IMR-90 (cell line): ENCODE data around the gene SNRNP200. TPM values are rescaled to one million over a fixed set of nuclear protein-coding genes. Genes with fewer than 3 reads are reported as not detected.

Source experiments
- ATAC-seq: fragments of 200-7000 bp; cut with Tn5 transposase; 2 replicates; pipeline ENCODE4 v1.9.1; 2020; ENCODE audit warnings: low read depth, mild to moderate bottlenecking, moderate library complexity
- BruUV-seq: library from RNA; stranded (reverse); fragments of 400-500 nt; replicated peaks from 2 replicates; lab custom pipeline; 2021; lab: Mats Ljungman, UMichigan
- CTCF ChIA-PET: fragments of 300-600 bp; formaldehyde crosslinking; extraction: SDS; loops from one replicate; lab custom pipeline; 2021; ENCODE audit warnings: antibody characterized with exemption; lab: Yijun Ruan, JAX
- POLR2A ChIA-PET: fragments of 300-600 bp; sonication (Branson Sonifier 250); formaldehyde crosslinking; loops from one replicate; lab custom pipeline; 2022; ENCODE audit warnings: antibody characterized with exemption; ENCODE audit not compliant: unreplicated experiment; lab: Charles Lee
- DNase-seq: peaks from one replicate; pipeline ENCODE4 v3.0.0; 2013
- H2AFZ ChIP-seq: replicated peaks from 2 replicates; pipeline ENCODE3; 2013; ENCODE audit warnings: low read length, mild to moderate bottlenecking; ENCODE audit not compliant: poor library complexity
- H2AK5ac ChIP-seq: 2 replicates; pipeline ENCODE4 v1.6.1; 2013; ENCODE audit warnings: low read depth, low read length, inconsistent platforms
- H2AK9ac ChIP-seq: replicated peaks from 2 replicates; pipeline ENCODE3; 2013; ENCODE audit warnings: mild to moderate bottlenecking, low read depth, low read length, moderate library complexity; ENCODE audit not compliant: poor library complexity
- H2BK120ac ChIP-seq: 2 replicates; pipeline ENCODE4 v1.6.1; 2013; ENCODE audit warnings: low read depth, low read length, inconsistent platforms
- H2BK15ac ChIP-seq: 3 replicates; pipeline ENCODE4 v1.6.1; 2013; ENCODE audit warnings: low read depth, low read length, inconsistent platforms
- H2BK20ac ChIP-seq: 2 replicates; pipeline ENCODE4 v1.6.1; 2013; ENCODE audit warnings: low read depth, mild to moderate bottlenecking, inconsistent platforms, low read length, moderate library complexity
- H2BK5ac ChIP-seq: 2 replicates; pipeline ENCODE4 v1.6.1; 2013; ENCODE audit warnings: mild to moderate bottlenecking, low read depth, low read length, inconsistent platforms; ENCODE audit not compliant: poor library complexity, severe bottlenecking
- H3K14ac ChIP-seq: replicated peaks from 2 replicates; pipeline ENCODE4 v1.6.1; 2013; ENCODE audit warnings: low read depth, low read length, inconsistent platforms
- H3K18ac ChIP-seq: 2 replicates; pipeline ENCODE4 v1.6.1; 2013; ENCODE audit warnings: low read depth, low read length, control low read depth
- H3K23ac ChIP-seq: 2 replicates; pipeline ENCODE4 v1.6.1; 2013; ENCODE audit warnings: low read depth, low read length, inconsistent platforms
- H3K27ac ChIP-seq: 2 replicates; pipeline ENCODE4 v1.5.1; 2013; ENCODE audit warnings: mild to moderate bottlenecking, control low read depth, low read length; ENCODE audit not compliant: insufficient read depth
- H3K27me3 ChIP-seq: 2 replicates; pipeline ENCODE4 v1.6.1; 2013; ENCODE audit warnings: low read length; ENCODE audit not compliant: control insufficient read depth, insufficient read depth
- H3K36me3 ChIP-seq: 2 replicates; pipeline ENCODE4 v1.6.1; 2013; ENCODE audit warnings: low read length, mixed read lengths; ENCODE audit not compliant: control insufficient read depth, insufficient read depth
- H3K4ac ChIP-seq: 2 replicates; pipeline ENCODE4 v1.6.1; 2013; ENCODE audit warnings: low read depth, low read length, inconsistent platforms
- H3K4me1 ChIP-seq: 2 replicates; pipeline ENCODE4 v1.6.1; 2013; ENCODE audit warnings: low read length, mixed read lengths; ENCODE audit not compliant: control insufficient read depth, insufficient read depth
- H3K4me2 ChIP-seq: 2 replicates; pipeline ENCODE4 v1.6.1; 2013; ENCODE audit warnings: low read depth, mild to moderate bottlenecking, control low read depth, low read length, moderate library complexity
- H3K4me3 ChIP-seq: 2 replicates; pipeline ENCODE4 v1.5.1; 2013; ENCODE audit warnings: low read depth, mild to moderate bottlenecking, control low read depth, low read length, moderate library complexity; ENCODE audit not compliant: insufficient read depth
- H3K56ac ChIP-seq: 2 replicates; pipeline ENCODE4 v1.6.1; 2013; ENCODE audit warnings: low read length, inconsistent platforms; ENCODE audit not compliant: insufficient read depth; ENCODE audit errors: extremely low read depth
- H3K79me1 ChIP-seq, 2 experiments: 2 replicates each; pipeline ENCODE4 v1.6.1; 2013; ENCODE audit warnings: low read length in 2 of 2, inconsistent platforms in 1 of 2, low read depth in 1 of 2
- H3K9ac ChIP-seq: 2 replicates; pipeline ENCODE4 v1.6.1; 2013; ENCODE audit warnings: low read depth, low read length, control low read depth
- H3K9me1 ChIP-seq: 2 replicates; pipeline ENCODE4 v1.6.1; 2013; ENCODE audit warnings: low read length, inconsistent platforms; ENCODE audit not compliant: insufficient read depth
- H3K9me3 ChIP-seq: 2 replicates; pipeline ENCODE4 v1.6.1; 2013; ENCODE audit warnings: low read length; ENCODE audit not compliant: control insufficient read depth, insufficient read depth
- H4K20me1 ChIP-seq: 2 replicates; pipeline ENCODE4 v1.6.1; 2013; ENCODE audit warnings: low read length, inconsistent platforms; ENCODE audit not compliant: insufficient read depth
- H4K5ac ChIP-seq: 2 replicates; pipeline ENCODE4 v1.6.1; 2013; ENCODE audit warnings: mild to moderate bottlenecking, low read depth, low read length, control low read depth
- H4K8ac ChIP-seq, 2 experiments: 2 replicates each; pipeline ENCODE4 v1.6.1; 2013; ENCODE audit warnings: low read depth in 2 of 2, low read length in 2 of 2, control low read depth in 1 of 2, inconsistent platforms in 1 of 2
- H4K91ac ChIP-seq: 2 replicates; pipeline ENCODE4 v1.6.1; 2013; ENCODE audit warnings: low read depth, low read length, inconsistent platforms; ENCODE audit not compliant: insufficient read depth
- BHLHE40 ChIP-seq: fragments of 150-350 bp; IDR thresholded peaks from 2 replicates; pipeline ENCODE4 v1.6.1; 2016; ENCODE audit warnings: mild to moderate bottlenecking, low read depth, low read length
- FOS ChIP-seq: fragments of 150-350 bp; IDR thresholded peaks from 2 replicates; pipeline ENCODE4 v1.6.1; 2016; ENCODE audit warnings: low read depth, low read length
- MAFK ChIP-seq: IDR thresholded peaks from 2 replicates; pipeline ENCODE4 v1.6.1; 2012; ENCODE audit warnings: low read depth, low read length, improper control_type of control experiment
- MAZ ChIP-seq: IDR thresholded peaks from 2 replicates; pipeline ENCODE4 v1.6.1; 2012; ENCODE audit warnings: low read depth, mild to moderate bottlenecking, low read length, improper control_type of control experiment, moderate library complexity, borderline replicate concordance
- MXI1 ChIP-seq: IDR thresholded peaks from 2 replicates; pipeline ENCODE4 v1.6.1; 2012; ENCODE audit warnings: low read depth, mild to moderate bottlenecking, low read length, moderate library complexity, borderline replicate concordance
- NFE2L2 ChIP-seq: fragments of 150-350 bp; IDR thresholded peaks from 2 replicates; pipeline ENCODE4 v1.6.1; 2016; ENCODE audit warnings: low read depth, mild to moderate bottlenecking, low read length
- POLR2A ChIP-seq: IDR thresholded peaks from 2 replicates; pipeline ENCODE4 v1.6.1; 2012; ENCODE audit warnings: mild to moderate bottlenecking, low read depth, low read length
- RAD21 ChIP-seq: IDR thresholded peaks from 2 replicates; pipeline ENCODE4 v1.6.1; 2012; ENCODE audit warnings: low read length, improper control_type of control experiment
- RCOR1 ChIP-seq: IDR thresholded peaks from 2 replicates; pipeline ENCODE4 v1.6.1; 2012; ENCODE audit warnings: mild to moderate bottlenecking, low read length, improper control_type of control experiment; ENCODE audit not compliant: insufficient replicate concordance
- RFX5 ChIP-seq: IDR thresholded peaks from 2 replicates; pipeline ENCODE4 v1.8.0; 2012; ENCODE audit warnings: low read depth, mild to moderate bottlenecking, low read length, moderate library complexity
- SMC3 ChIP-seq: fragments of 150-350 bp; IDR thresholded peaks from 2 replicates; pipeline ENCODE4 v1.6.1; 2016; ENCODE audit warnings: low read depth, mild to moderate bottlenecking, antibody characterized with exemption, low read length, moderate library complexity
- WGBS, 2 experiments: methylation state at CpG; one replicate each; pipeline versions ENCODE4 v1.1.5 to v1.1.7; 2013; ENCODE audit warnings: missing lambda C conversion rate in 2 of 2; ENCODE audit not compliant: insufficient read length in 1 of 2; ENCODE audit errors: extremely low coverage in 2 of 2; 5-methylcytosine and 5-hydroxymethylcytosine counted together
- dilution Hi-C: fragments of 300-500 bp; cut with HindIII; formaldehyde crosslinking; loops from one replicate; pipeline ENCODE4 v1.14.3; 2018; ENCODE audit warnings: low sequenced_read_pairs; ENCODE audit not compliant: unreplicated experiment
- in situ Hi-C: fragments of 300-500 bp; cut with MboI; formaldehyde crosslinking; loops from 3 replicates; pipeline ENCODE4 v1.14.3; 2019; ENCODE audit warnings: low sequenced_read_pairs, inconsistent platforms, mixed read lengths
- intact Hi-C: fragments of 100-400 bp; cut with micrococcal nuclease; formaldehyde crosslinking; loops from 2 replicates; pipeline ENCODE4 v1.10.0; 2022
- polyA plus RNA-seq, 3 experiments: library from polyadenylated mRNA; depleted of rRNA; stranded (reverse); fragments of >200 nt; gene quantifications; 2 replicates each; pipeline ENCODE4 v1.2.3, GENCODE V29; 2012; ENCODE audit warnings: low replicate concordance in 1 of 3
- total RNA-seq: library from RNA; depleted of rRNA; stranded (reverse); fragments of >200 nt; gene quantifications from 2 replicates; pipeline ENCODE4 v1.2.3, GENCODE V29; 2012
- TF ChIP-seq, protein P1 (sequence below): fragments of 150-350 bp; IDR thresholded peaks from 2 replicates; pipeline ENCODE4 v1.6.1; 2016; ENCODE audit warnings: low read depth, mild to moderate bottlenecking, low read length, moderate library complexity, borderline replicate concordance
- TF ChIP-seq, protein P2 (sequence below): conservative IDR thresholded peaks from 2 replicates; pipeline ENCODE4 v1.5.1; 2012; ENCODE audit warnings: mild to moderate bottlenecking, low read depth, low read length, improper control_type of control experiment
- TF ChIP-seq, protein P3 (sequence below): fragments of 150-350 bp; IDR thresholded peaks from 2 replicates; pipeline ENCODE4 v1.6.1; 2017; ENCODE audit warnings: mild to moderate bottlenecking, antibody characterized with exemption, low read length, low read depth

The SNRNP200 gene
- total and polyA plus RNA-seq, 2 of the 4 experiments (the other 2 are of a cell fraction) = 44.1 to 108 TPM

DNA sequence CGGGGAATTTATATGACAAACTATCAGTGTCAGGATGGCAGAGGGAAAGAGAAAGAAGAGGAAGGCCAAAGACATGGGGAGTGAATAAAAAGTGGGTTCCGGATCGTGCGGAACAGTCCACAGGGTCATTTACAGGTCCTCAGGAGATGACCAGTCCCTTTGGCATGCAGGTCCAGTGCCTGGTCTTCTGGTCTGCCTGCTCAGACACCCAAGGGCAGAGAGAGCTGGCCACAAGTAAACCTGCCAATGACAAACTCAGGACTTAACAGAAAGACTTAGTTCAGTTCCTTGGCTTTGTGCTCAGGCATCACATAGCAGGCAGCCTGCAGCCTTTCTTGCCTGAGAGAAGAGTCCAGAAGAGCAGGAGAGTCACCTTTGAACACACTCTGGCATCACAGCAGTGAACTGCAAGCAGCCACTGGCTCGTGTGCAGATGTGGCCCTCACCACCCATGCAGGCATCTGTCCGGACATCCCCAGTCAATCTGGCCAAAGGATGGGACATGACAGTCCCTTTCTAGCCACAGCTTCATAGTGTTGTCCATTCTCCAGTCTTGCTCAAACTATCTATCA lies 53.5 kb downstream of the SNRNP200 start:
- peak overlapping the region; percentile 71 for H3K23ac ChIP-seq
- H3K9ac ChIP-seq = peak overlapping the region; percentile 10; the same call in 1 of the 2 replicates
- peak overlapping the region; percentile 53 for H3K27ac ChIP-seq
- no peak overlapping the region; the same call in 1 of the 2 replicates for H3K56ac ChIP-seq
- H2BK120ac ChIP-seq = 0 out of 2 replicates have a peak overlapping the region, but pooled peaks have one; percentile 2
- CTCF ChIA-PET = no interaction called here
- H2BK15ac ChIP-seq = no peak overlapping the region
- H2AFZ ChIP-seq = peak overlapping the region; percentile 77
- 30% methylated on average over 3 of the region's 6 CpGs; no CpG with 5 or more reads in 1 of the 2 experiments for WGBS, 2 experiments
- peak overlapping the region in 1 of 2 experiments; percentile 61; a peak in 2 of 4 replicates for H4K8ac ChIP-seq
- TF ChIP-seq MAFK (no peak), MAZ (peak; percentile 61; the same call in 1 of the 2 replicates), RCOR1 (no peak), POLR2A (no peak), BHLHE40 (no peak), SMC3 (no peak; the same call in 1 of the 2 replicates), NFE2L2 (no peak), MXI1 (peak; percentile 47; the same call in 1 of the 2 replicates), FOS (peak; percentile 32; the same call in 1 of the 2 replicates), RAD21 (no peak), RFX5 (peak; percentile 67; the same call in 1 of the 2 replicates)
- TF ChIP-seq, protein P1, sequence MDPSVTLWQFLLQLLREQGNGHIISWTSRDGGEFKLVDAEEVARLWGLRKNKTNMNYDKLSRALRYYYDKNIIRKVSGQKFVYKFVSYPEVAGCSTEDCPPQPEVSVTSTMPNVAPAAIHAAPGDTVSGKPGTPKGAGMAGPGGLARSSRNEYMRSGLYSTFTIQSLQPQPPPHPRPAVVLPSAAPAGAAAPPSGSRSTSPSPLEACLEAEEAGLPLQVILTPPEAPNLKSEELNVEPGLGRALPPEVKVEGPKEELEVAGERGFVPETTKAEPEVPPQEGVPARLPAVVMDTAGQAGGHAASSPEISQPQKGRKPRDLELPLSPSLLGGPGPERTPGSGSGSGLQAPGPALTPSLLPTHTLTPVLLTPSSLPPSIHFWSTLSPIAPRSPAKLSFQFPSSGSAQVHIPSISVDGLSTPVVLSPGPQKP = no peak
- TF ChIP-seq, protein P2, sequence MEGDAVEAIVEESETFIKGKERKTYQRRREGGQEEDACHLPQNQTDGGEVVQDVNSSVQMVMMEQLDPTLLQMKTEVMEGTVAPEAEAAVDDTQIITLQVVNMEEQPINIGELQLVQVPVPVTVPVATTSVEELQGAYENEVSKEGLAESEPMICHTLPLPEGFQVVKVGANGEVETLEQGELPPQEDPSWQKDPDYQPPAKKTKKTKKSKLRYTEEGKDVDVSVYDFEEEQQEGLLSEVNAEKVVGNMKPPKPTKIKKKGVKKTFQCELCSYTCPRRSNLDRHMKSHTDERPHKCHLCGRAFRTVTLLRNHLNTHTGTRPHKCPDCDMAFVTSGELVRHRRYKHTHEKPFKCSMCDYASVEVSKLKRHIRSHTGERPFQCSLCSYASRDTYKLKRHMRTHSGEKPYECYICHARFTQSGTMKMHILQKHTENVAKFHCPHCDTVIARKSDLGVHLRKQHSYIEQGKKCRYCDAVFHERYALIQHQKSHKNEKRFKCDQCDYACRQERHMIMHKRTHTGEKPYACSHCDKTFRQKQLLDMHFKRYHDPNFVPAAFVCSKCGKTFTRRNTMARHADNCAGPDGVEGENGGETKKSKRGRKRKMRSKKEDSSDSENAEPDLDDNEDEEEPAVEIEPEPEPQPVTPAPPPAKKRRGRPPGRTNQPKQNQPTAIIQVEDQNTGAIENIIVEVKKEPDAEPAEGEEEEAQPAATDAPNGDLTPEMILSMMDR = no peak
- TF ChIP-seq, protein P3, sequence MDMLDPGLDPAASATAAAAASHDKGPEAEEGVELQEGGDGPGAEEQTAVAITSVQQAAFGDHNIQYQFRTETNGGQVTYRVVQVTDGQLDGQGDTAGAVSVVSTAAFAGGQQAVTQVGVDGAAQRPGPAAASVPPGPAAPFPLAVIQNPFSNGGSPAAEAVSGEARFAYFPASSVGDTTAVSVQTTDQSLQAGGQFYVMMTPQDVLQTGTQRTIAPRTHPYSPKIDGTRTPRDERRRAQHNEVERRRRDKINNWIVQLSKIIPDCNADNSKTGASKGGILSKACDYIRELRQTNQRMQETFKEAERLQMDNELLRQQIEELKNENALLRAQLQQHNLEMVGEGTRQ = 0 out of 2 replicates have a peak, but pooled peaks have one; percentile 22
- peaks cover 35% of the 10 kb centered on the region for H3K36me3 ChIP-seq
- no peak overlapping the region for H2BK20ac ChIP-seq
- H3K9me3 ChIP-seq = no peaks in the 10 kb centered on the region
- peak overlapping the region; percentile 51 for H3K4me2 ChIP-seq
- in situ Hi-C loops = loop anchor here (25.0 kb wide), 1 partner anchor 240 kb away; no protein-coding TSS in a partner anchor
- intact Hi-C loops = no loop called here
- peak overlapping the region; percentile 55 for H2BK5ac ChIP-seq
- no peak overlapping the region for H3K18ac ChIP-seq
- POLR2A ChIA-PET = no interaction called here
- H3K4me1 ChIP-seq = peaks cover 11% of the 10 kb centered on the region
- H4K91ac ChIP-seq = 0 out of 2 replicates have a peak overlapping the region, but pooled peaks have one; percentile 17
- no peaks in the 10 kb centered on the region for H3K27me3 ChIP-seq
- peak overlapping the region; percentile 48; the same call in 1 of the 2 replicates for H2AK5ac ChIP-seq
- ATAC-seq (peak; percentile 98), DNase-seq (peak; percentile 97)
- no peak overlapping the region for H4K5ac ChIP-seq
- peaks cover 11 to 35% of the 10 kb centered on the region in 2 experiments; a peak in 3 of 4 replicates for H3K79me1 ChIP-seq
- peak overlapping the region; percentile 75 for H2AK9ac ChIP-seq
- dilution Hi-C loops = no loop called here
- H3K4ac ChIP-seq = peak overlapping the region; percentile 51
- H3K9me1 ChIP-seq = peaks cover 26% of the 10 kb centered on the region
- peak overlapping the region; percentile 28; the same call in 1 of the 2 replicates for H3K14ac ChIP-seq
- H3K4me3 ChIP-seq = no peak overlapping the region
- H4K20me1 ChIP-seq = peaks cover 9% of the 10 kb centered on the region
- BruUV-seq = TSS peak; percentile 47
